ENCODE results near the gene UBE2I.

Gene UBE2I

DNA sequence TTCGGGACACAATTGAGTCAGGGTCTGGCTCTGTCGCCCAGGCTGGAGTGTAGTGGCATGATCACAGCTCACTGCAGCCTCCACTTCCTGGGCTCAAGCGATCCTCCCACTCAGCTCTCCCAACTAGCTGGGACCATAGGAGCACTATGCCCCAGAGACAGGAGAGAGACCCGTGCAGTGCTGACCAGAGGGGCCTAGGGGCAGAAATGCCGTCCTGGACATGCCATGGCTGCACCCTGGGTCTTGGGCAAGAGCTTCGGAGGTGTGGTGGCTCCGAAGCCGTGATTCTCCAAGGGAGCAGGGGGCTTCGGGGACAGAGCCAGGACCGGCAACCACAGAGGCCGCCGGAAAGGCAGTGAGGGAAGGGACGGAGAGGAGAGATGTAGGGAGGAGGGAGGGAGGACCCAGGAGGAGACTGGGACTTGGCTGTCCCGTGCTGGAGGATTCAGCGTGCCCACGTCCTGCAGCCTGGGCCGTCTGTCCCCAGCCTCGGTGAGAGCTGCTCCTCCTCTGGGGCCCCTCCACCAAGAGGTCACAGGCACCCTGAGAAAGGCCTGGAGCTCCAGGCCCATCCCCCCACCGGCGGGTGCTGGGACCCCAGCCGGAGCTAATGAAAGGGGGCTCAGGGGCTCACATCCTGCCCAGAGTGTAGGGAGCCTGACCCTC, 31.7 kb upstream of the UBE2I start:
- H4K8ac ChIP-seq (ENCODE audit: low read depth, low read length) = no peak overlapping the region
- DNase-seq (ENCODE audit: low spot score) = no peak
- peak overlapping the region; percentile 85 for H2AFZ ChIP-seq (ENCODE audit: low read length)
- H2BK5ac ChIP-seq (ENCODE audit: low read length) = peak overlapping the region; percentile 82
- H3K79me1 ChIP-seq (ENCODE audit: low read depth, low read length) = peaks cover 3% of the 10 kb centered on the region
- H3K9me3 ChIP-seq (replicated peaks in 1 of 2; ENCODE audit: control insufficient read depth in 2 of 2, insufficient read depth in 1 of 2, low read depth in 1 of 2, low read length in 2 of 2) = no peaks in the 10 kb centered on the region
- peak overlapping the region; percentile 88 for H2BK12ac ChIP-seq (ENCODE audit: low read length)
- no peak overlapping the region for H3K4me3 ChIP-seq (ENCODE audit: low read length in 2 of 2)
- no peak overlapping the region for H3K4me2 ChIP-seq (ENCODE audit: insufficient read depth, low read length, poor library complexity, severe bottlenecking)
- peaks cover 0 to 25% (median 0%) of the 10 kb centered on the region in 3 experiments for H3K27me3 ChIP-seq (ENCODE audit: control insufficient read depth in 3 of 3, insufficient read depth in 3 of 3, low read depth in 1 of 3, low read length in 3 of 3)
- H3K36me3 ChIP-seq (replicated peaks in 1 of 2; ENCODE audit: control insufficient read depth in 2 of 2, insufficient read depth in 2 of 2, low read length in 2 of 2) = no peaks in the 10 kb centered on the region
- no CpG with 5 or more reads among the region's 21 CpGs for WGBS, 2 donors (ENCODE audit: extremely low coverage in 2 of 2, insufficient read length in 2 of 2, insufficient replicate concordance in 1 of 2)
- H3K9ac ChIP-seq (ENCODE audit: low read depth, low read length, poor library complexity) = peak overlapping the region; percentile 30
- no peak overlapping the region for H3K27ac ChIP-seq (replicated peaks; ENCODE audit: low read length)
- H3K14ac ChIP-seq (ENCODE audit: low read length) = peak overlapping the region; percentile 64
- H3K4ac ChIP-seq (ENCODE audit: low read length) = no peak overlapping the region
- H3K18ac ChIP-seq (ENCODE audit: low read length) = peak overlapping the region; percentile 87
- peak overlapping the region; percentile 85 for H3K23ac ChIP-seq (ENCODE audit: low read depth, low read length, poor library complexity)
- peak overlapping the region; percentile 45 for H2BK15ac ChIP-seq (ENCODE audit: low read length)
- peaks cover 11 to 14% of the 10 kb centered on the region in 2 donors for H3K4me1 ChIP-seq (ENCODE audit: control insufficient read depth in 2 of 2, insufficient read depth in 1 of 2, low read depth in 1 of 2, low read length in 2 of 2)
- H4K91ac ChIP-seq (ENCODE audit: low read depth, low read length, poor library complexity) = peak overlapping the region; percentile 9
- H2BK120ac ChIP-seq (ENCODE audit: low read depth, low read length) = no peak overlapping the region
- peak overlapping the region; percentile 63 for H2AK5ac ChIP-seq (ENCODE audit: low read depth, low read length)

- Histone ChIP-seq H3K4ac (ENCODE audit: low read length) (no peak overlapping the region), H3K23ac (ENCODE audit: low read depth, low read length, poor library complexity) (no peak overlapping the region), H3K14ac (ENCODE audit: low read length) (no peak overlapping the region), H3K9ac (ENCODE audit: low read depth, low read length, poor library complexity) (no peak overlapping the region), H3K36me3 (replicated peaks in 1 of 2; ENCODE audit: control insufficient read depth in 2 of 2, insufficient read depth in 2 of 2, low read length in 2 of 2) (no peaks in the 10 kb centered on the region), H3K4me2 (ENCODE audit: insufficient read depth, low read length, poor library complexity, severe bottlenecking) (no peak overlapping the region), H2BK12ac (ENCODE audit: low read length) (no peak overlapping the region), H3K27me3 (ENCODE audit: control insufficient read depth in 3 of 3, insufficient read depth in 3 of 3, low read depth in 1 of 3, low read length in 3 of 3) (peaks cover 0 to 31% (median 0%) of the 10 kb centered on the region in 3 experiments), H3K27ac (replicated peaks; ENCODE audit: low read length) (no peak overlapping the region), H4K8ac (ENCODE audit: low read depth, low read length) (no peak overlapping the region), H4K91ac (ENCODE audit: low read depth, low read length, poor library complexity) (no peak overlapping the region), H3K9me3 (replicated peaks in 1 of 2; ENCODE audit: control insufficient read depth in 2 of 2, insufficient read depth in 1 of 2, low read depth in 1 of 2, low read length in 2 of 2) (no peaks in the 10 kb centered on the region), H2AK5ac (ENCODE audit: low read depth, low read length) (peak overlapping the region; percentile 79), H2BK5ac (ENCODE audit: low read length) (peak overlapping the region; percentile 53), H2AFZ (ENCODE audit: low read length) (peak overlapping the region; percentile 85), H2BK15ac (ENCODE audit: low read length) (peak overlapping the region; percentile 85), H3K18ac (ENCODE audit: low read length) (peak overlapping the region; percentile 89), H2BK120ac (ENCODE audit: low read depth, low read length) (peak overlapping the region; percentile 83), H3K4me1 (ENCODE audit: control insufficient read depth in 2 of 2, insufficient read depth in 1 of 2, low read depth in 1 of 2, low read length in 2 of 2) (peaks cover 11 to 14% of the 10 kb centered on the region in 2 donors), H3K79me1 (ENCODE audit: low read depth, low read length) (peaks cover 3% of the 10 kb centered on the region), H3K4me3 (ENCODE audit: low read length in 2 of 2) (no peak overlapping the region)
- no CpG with 5 or more reads among the region's 18 CpGs for WGBS, 2 donors (ENCODE audit: extremely low coverage in 2 of 2, insufficient read length in 2 of 2, insufficient replicate concordance in 1 of 2)
- DNase-seq (ENCODE audit: low spot score) = no peak
Observed at GRCh38 chr16:1278477-1278876, 31.0 kb upstream of the UBE2I start.

DNA sequence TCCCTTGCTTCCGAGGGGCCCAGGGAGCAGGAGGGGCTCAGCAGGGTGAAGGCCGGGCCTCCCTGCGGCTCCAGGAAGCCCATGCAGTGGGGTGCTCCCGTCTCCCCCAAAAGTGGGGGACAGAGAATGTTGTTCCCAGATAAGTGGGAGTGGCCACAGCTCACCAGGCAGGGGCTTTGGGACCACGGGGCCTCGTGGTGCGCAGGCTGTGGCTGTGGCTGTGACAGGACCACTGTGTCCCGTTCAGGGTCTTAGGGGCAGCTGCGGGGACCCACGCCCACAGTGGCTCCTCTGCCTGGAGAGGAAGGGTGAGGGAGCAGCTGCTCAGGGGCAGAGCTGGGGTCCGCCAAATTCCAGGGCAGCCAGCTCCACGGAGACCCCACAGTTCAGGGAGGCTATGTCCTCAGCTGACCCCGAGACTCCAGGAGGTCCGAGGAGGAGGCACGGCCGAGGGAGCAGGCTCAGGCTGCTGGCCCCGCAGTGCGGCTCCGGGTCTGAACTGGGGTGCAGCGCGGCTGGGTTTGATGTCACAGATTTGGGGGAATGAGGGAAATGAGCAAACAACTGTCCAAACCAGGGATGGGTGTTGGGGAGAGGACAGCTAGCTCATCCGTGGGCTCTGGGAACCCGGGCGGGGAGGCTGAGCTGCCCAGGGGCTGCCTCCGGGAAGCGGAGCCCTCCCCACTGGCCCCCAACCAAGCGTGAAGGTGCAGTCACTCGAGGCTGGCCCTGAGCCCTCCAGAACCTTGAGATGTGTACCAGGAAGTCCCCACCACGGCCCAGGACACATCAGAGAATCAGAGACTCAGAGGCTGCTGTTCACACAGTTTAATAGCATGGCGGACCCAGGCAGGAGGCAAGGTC, 30.1 kb upstream of the UBE2I start:
- no CpG with 5 or more reads among the region's 30 CpGs for WGBS, 2 donors (ENCODE audit: extremely low coverage in 2 of 2, insufficient read length in 2 of 2, insufficient replicate concordance in 1 of 2)
- H3K4me2 ChIP-seq (ENCODE audit: insufficient read depth, low read length, poor library complexity, severe bottlenecking) = no peak overlapping the region
- peak overlapping the region; percentile 87 for H2BK15ac ChIP-seq (ENCODE audit: low read length)
- no peaks in the 10 kb centered on the region for H3K9me3 ChIP-seq (replicated peaks in 1 of 2; ENCODE audit: control insufficient read depth in 2 of 2, insufficient read depth in 1 of 2, low read depth in 1 of 2, low read length in 2 of 2)
- peak overlapping the region; percentile 93 for H3K23ac ChIP-seq (ENCODE audit: low read depth, low read length, poor library complexity)
- peaks cover 11 to 14% of the 10 kb centered on the region in 2 donors for H3K4me1 ChIP-seq (ENCODE audit: control insufficient read depth in 2 of 2, insufficient read depth in 1 of 2, low read depth in 1 of 2, low read length in 2 of 2)
- H2BK120ac ChIP-seq (ENCODE audit: low read depth, low read length) = peak overlapping the region; percentile 91
- H4K8ac ChIP-seq (ENCODE audit: low read depth, low read length) = no peak overlapping the region
- no peak overlapping the region for H4K91ac ChIP-seq (ENCODE audit: low read depth, low read length, poor library complexity)
- peak overlapping the region; percentile 85 for H2AFZ ChIP-seq (ENCODE audit: low read length)
- DNase-seq (ENCODE audit: low spot score) = no peak
- peaks cover 0 to 39% (median 0%) of the 10 kb centered on the region in 3 experiments for H3K27me3 ChIP-seq (ENCODE audit: control insufficient read depth in 3 of 3, insufficient read depth in 3 of 3, low read depth in 1 of 3, low read length in 3 of 3)
- peak overlapping the region; percentile 90 for H2BK12ac ChIP-seq (ENCODE audit: low read length)
- H2AK5ac ChIP-seq (ENCODE audit: low read depth, low read length) = peak overlapping the region; percentile 83
- peak overlapping the region; percentile 80 for H3K18ac ChIP-seq (ENCODE audit: low read length)
- H3K36me3 ChIP-seq (replicated peaks in 1 of 2; ENCODE audit: control insufficient read depth in 2 of 2, insufficient read depth in 2 of 2, low read length in 2 of 2) = no peaks in the 10 kb centered on the region
- H2BK5ac ChIP-seq (ENCODE audit: low read length) = no peak overlapping the region
- peaks cover 3% of the 10 kb centered on the region for H3K79me1 ChIP-seq (ENCODE audit: low read depth, low read length)
- peak overlapping the region; percentile 76 for H3K4ac ChIP-seq (ENCODE audit: low read length)
- H3K9ac ChIP-seq (ENCODE audit: low read depth, low read length, poor library complexity) = no peak overlapping the region
- no peak overlapping the region for H3K27ac ChIP-seq (replicated peaks; ENCODE audit: low read length)
- no peak overlapping the region for H3K4me3 ChIP-seq (ENCODE audit: low read length in 2 of 2)
- no peak overlapping the region for H3K14ac ChIP-seq (ENCODE audit: low read length)

All from neuronal stem cell (in vitro differentiated cells).